Measurements from ENCODE around the gene PHPT1.

Gene PHPT1

DNA sequence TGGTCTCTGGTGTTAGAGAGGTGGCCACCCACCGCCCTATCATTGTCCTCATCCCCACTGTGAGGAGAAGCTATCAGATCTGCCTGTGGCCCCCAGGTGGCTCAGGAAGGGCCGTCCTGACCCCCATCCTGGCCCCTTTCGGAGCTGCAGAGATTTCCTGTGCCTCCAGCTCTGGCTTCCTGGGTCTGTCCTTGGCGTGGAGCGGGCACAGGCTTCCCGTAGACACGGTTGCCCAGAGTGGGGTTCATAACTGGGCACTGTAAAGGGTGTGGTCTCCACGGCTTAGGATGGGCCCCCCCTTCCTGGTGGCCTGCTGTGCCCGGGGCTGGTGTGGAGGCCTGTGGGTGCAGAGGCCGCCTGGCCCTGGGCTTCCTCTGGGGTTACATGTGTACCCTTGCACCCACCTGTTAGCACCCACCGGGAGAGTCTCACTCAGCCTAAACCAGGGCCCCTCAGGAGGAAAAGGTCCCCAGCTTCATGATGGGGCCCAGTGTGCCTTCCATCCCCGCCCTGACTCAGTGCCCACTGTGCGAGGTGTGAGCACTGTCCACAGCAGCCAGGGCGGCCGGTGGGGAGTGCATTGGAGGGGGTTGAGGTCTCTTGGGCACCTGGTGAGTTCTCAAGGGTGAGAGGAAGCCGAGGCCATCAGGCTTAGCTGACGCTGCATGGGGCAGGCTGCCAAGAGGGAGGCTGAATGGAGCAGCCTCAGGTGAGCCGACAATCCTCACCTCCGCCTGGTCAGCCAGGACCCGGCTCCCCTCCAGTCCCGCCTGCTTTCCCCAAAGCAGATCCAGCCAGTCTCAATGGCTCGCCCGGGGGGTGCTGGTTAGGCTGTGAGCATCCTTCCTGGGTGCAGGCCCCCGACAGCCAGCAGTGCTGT lies 22.3 kb upstream of the PHPT1 start:
- peaks cover 11% of the 10 kb centered on the region for H3K4me1 Mint-ChIP-seq
- H3K27ac Mint-ChIP-seq, result no peak overlapping the region
- no peaks in the 10 kb centered on the region for H3K9me3 Mint-ChIP-seq
- H3K27me3 Mint-ChIP-seq (ENCODE audit: low read depth, poor library complexity), result no peaks in the 10 kb centered on the region
- no peak for DNase-seq
- TF ChIP-seq, protein P1, sequence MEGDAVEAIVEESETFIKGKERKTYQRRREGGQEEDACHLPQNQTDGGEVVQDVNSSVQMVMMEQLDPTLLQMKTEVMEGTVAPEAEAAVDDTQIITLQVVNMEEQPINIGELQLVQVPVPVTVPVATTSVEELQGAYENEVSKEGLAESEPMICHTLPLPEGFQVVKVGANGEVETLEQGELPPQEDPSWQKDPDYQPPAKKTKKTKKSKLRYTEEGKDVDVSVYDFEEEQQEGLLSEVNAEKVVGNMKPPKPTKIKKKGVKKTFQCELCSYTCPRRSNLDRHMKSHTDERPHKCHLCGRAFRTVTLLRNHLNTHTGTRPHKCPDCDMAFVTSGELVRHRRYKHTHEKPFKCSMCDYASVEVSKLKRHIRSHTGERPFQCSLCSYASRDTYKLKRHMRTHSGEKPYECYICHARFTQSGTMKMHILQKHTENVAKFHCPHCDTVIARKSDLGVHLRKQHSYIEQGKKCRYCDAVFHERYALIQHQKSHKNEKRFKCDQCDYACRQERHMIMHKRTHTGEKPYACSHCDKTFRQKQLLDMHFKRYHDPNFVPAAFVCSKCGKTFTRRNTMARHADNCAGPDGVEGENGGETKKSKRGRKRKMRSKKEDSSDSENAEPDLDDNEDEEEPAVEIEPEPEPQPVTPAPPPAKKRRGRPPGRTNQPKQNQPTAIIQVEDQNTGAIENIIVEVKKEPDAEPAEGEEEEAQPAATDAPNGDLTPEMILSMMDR (IDR thresholded peaks at IDR 0.05), result no peak
- H3K4me3 Mint-ChIP-seq, result no peak overlapping the region
- peaks cover 10% of the 10 kb centered on the region for H3K36me3 Mint-ChIP-seq (ENCODE audit: low read depth)

- no peak overlapping the region for H3K4me3 Mint-ChIP-seq
- H3K27ac Mint-ChIP-seq, result no peak overlapping the region
- DNase-seq, result no peak
- TF ChIP-seq, protein P1 (IDR thresholded peaks at IDR 0.05), result no peak
- H3K4me1 Mint-ChIP-seq, result peaks cover 10% of the 10 kb centered on the region
- no peaks in the 10 kb centered on the region for H3K27me3 Mint-ChIP-seq (ENCODE audit: low read depth, poor library complexity)
- H3K9me3 Mint-ChIP-seq, result no peaks in the 10 kb centered on the region
- peaks cover 16% of the 10 kb centered on the region for H3K36me3 Mint-ChIP-seq (ENCODE audit: low read depth)
Observed at GRCh38 chr9:136827794-136828473, 21.3 kb upstream of the PHPT1 start.

DNA sequence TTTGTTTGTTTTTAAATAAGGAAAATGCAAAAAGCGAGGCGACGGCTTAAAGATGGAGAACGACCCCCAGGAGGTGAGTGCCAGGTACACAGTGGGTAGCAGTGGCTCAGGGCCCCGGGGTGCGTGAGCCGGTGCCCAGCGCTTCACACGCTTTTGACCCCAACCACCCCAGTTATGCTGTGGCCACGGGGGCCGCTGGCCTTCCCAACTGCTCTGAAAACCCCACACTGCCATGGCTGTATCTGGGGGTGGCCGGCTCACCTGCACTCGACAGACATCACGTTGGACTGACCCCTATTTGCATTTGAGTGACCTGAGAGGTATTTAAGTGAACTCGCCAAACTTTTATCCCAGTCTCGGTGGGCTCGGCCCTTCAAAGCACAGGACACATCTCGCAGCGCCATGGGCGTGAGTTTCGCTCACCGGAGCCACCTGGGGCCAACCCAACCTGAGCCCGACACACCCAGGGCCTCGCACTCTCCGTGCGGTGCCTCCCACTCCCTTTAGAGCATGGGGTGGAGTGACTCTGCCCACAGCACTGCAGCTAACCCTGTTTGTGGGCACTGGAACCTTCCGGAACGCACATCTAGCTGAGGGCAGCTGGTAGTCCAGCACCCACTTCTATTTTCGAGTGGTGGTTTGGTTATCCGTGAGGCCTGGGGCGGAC lies 20.6 kb upstream of the PHPT1 start:
- TF ChIP-seq, protein P1 (IDR thresholded peaks at IDR 0.05), result no peak
- Mint-ChIP-seq H3K36me3 (ENCODE audit: low read depth) (peaks cover 10% of the 10 kb centered on the region), H3K4me1 (peaks cover 4% of the 10 kb centered on the region), H3K27me3 (ENCODE audit: low read depth, poor library complexity) (no peaks in the 10 kb centered on the region), H3K27ac (no peak overlapping the region), H3K9me3 (no peaks in the 10 kb centered on the region), H3K4me3 (no peak overlapping the region)
- no peak for DNase-seq

GRCh38 chr9:136829412-136829811 lies 19.8 kb upstream of the PHPT1 start:
- H3K9me3 Mint-ChIP-seq, result no peaks in the 10 kb centered on the region
- TF ChIP-seq, protein P1 (IDR thresholded peaks at IDR 0.05), result no peak
- peaks cover 3% of the 10 kb centered on the region for H3K4me1 Mint-ChIP-seq
- H3K27me3 Mint-ChIP-seq (ENCODE audit: low read depth, poor library complexity), result no peaks in the 10 kb centered on the region
- H3K36me3 Mint-ChIP-seq (ENCODE audit: low read depth), result peaks cover 12% of the 10 kb centered on the region
- no peak for DNase-seq
- no peak overlapping the region for H3K4me3 Mint-ChIP-seq
- no peak overlapping the region for H3K27ac Mint-ChIP-seq

DNA sequence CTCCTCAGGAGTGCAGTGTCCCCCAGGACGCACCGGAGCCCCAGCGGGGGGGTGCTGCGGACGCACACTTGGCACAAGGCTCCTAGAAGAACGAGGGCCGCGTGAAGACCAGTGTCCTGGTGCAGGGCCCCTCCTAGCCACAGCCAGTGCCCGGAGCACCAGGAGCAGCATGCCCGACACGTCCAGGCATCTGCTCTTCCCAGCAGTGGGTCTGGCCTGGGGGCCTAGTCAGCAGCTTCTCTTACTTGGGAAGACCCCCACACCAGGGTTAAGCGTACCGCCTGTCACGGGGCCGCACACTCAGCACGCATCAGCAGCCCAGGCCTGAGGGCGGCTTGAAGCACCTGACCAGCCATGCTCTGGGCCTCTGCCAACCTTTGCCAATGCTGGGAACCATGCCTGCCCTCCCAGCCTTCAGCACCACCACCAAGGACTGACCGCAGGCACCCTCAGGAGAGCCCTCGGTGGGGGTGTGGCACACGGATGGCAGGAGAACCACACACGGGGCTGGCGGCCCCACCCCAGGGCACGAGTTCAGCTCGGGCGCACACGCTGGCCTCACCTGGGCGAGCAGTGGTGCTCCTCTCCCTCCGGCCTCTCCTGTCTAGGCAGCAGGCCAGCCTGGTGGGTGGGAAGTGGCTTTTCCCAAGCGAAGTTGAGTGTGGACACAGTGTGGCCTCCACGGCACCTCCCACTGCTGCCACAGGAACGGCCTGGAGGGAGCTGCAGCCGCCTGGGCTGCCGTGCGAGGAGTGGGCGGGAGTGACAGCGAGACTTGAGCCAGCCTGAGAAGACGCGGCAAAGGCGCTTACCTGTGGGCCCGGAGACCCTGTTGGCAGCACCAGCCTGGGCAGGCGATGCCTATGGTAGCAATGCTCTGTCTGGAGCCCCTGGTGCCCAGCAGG lies 19.0 kb upstream of the PHPT1 start:
- H3K4me1 Mint-ChIP-seq, result peaks cover 3% of the 10 kb centered on the region
- no peak for DNase-seq
- no peaks in the 10 kb centered on the region for H3K9me3 Mint-ChIP-seq
- H3K27me3 Mint-ChIP-seq (ENCODE audit: low read depth, poor library complexity), result no peaks in the 10 kb centered on the region
- H3K36me3 Mint-ChIP-seq (ENCODE audit: low read depth), result peaks cover 12% of the 10 kb centered on the region
- H3K27ac Mint-ChIP-seq, result no peak overlapping the region
- TF ChIP-seq, protein P1 (IDR thresholded peaks at IDR 0.05), result no peak
- no peak overlapping the region for H3K4me3 Mint-ChIP-seq

Measured in nephron progenitor cell (in vitro differentiated cells).